NB4 (cell line): ENCODE measurements around the gene VEGFB.

Experiments used
- DNase-seq: peaks from one replicate; pipeline ENCODE4 v3.0.0; 2010; ENCODE audit warnings: low read depth
- H3K4me3 ChIP-seq: one replicate; pipeline ENCODE4 v1.5.1; 2011; ENCODE audit warnings: mild to moderate bottlenecking, low read depth, low read length, moderate library complexity
- CTCF ChIP-seq: IDR thresholded peaks from one replicate; pipeline ENCODE4 v1.5.1; 2012; ENCODE audit warnings: low read depth, low read length
- MAX ChIP-seq: IDR thresholded peaks from 2 replicates; pipeline ENCODE4 v1.6.1; 2011; ENCODE audit warnings: low read depth, low read length
- MYC ChIP-seq: IDR thresholded peaks from 2 replicates; pipeline ENCODE4 v1.6.1; 2011; ENCODE audit warnings: low read depth, low read length
- POLR2A ChIP-seq: IDR thresholded peaks from 2 replicates; pipeline ENCODE4 v1.6.1; 2011; ENCODE audit warnings: mild to moderate bottlenecking; ENCODE audit not compliant: insufficient read length; ENCODE audit errors: extremely low read depth

VEGFB gene

DNA sequence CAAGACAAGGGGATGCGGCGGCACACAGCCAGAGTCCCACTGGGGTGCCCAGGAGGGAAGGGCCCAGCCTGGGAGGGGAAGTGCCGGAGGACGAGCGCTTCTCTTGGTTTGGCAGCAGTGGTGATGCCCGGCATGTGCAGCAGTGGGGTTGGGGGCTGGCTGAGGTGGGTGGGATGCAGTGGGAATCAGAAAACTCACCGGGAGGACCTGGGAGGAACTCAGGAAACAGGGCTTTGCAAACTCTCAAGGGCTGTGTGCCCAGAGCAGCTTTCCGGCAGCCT lies 24.9 kb upstream of the VEGFB start:
- no peak for DNase-seq
- H3K4me3 ChIP-seq, result no peak overlapping the region
- TF ChIP-seq CTCF (no peak), MYC (no peak), POLR2A (no peak), MAX (no peak)

DNA sequence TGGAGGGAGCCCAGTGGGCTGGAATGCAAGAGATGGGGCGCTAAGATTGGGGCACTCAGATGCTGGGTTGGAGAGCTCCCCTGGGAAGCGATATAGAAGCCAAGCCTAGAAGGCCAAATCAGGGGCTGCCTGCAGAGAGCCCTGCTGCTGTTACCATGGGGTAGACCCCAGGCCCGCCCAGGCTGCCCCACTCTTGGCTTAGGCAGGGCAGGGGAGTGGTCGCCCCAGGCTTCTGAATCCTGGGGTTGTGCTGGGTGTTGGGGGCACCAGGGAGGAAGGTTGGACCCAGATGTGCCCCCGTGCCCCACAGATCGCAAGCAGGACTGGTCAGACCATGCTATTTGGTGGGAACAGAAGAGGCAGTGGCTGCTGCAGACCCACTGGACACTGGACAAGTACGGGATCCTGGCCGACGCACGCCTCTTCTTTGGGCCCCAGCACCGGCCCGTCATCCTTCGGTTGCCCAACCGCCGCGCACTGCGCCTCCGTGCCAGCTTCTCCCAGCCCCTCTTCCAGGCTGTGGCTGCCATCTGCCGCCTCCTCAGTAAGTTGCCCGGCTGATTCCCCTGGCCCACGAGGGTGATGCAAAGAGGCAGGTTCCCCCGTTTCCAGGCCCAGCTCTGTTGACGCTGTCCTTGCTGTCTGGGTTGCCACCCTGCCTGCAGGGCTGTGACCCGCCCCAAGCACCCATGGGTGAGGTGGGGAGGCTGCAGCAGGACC lies 23.9 kb upstream of the VEGFB start:
- H3K4me3 ChIP-seq, result no peak overlapping the region
- no peak for DNase-seq
- TF ChIP-seq MAX, result no peak
- no peak for TF ChIP-seq MYC
- no peak for TF ChIP-seq CTCF
- TF ChIP-seq POLR2A, result no peak

DNA sequence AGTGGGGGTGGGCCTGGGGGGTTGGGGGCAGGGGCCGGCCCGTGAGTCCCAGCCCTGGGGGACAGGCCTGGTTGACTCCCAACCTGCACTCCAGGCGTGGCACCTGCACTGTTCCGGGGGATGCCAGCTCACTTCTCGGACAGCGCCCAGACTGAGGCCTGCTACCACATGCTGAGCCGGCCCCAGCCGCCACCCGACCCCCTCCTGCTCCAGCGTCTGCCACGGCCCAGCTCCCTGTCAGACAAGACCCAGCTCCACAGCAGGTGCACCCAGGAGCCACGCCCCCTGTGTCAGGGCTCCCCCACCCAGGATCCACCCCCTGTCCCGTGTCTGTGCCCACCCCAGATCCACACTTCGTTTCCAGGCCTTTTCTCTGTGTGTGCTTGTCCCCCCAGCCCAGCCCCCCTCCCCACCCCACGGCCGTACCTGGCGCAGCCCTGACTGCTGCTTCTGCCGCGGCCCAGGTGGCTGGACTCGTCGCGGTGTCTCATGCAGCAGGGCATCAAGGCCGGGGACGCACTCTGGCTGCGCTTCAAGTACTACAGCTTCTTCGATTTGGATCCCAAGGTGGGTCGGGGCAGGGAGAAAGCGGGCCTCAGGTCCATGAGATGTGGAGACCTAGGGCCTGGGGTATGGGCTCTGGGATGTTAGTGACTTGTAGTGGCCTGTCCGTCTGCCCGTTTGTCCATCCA lies 23.1 kb upstream of the VEGFB start:
- TF ChIP-seq POLR2A (no peak), MYC (no peak)
- DNase-seq, result no peak
- no peak overlapping the region for H3K4me3 ChIP-seq

DNA sequence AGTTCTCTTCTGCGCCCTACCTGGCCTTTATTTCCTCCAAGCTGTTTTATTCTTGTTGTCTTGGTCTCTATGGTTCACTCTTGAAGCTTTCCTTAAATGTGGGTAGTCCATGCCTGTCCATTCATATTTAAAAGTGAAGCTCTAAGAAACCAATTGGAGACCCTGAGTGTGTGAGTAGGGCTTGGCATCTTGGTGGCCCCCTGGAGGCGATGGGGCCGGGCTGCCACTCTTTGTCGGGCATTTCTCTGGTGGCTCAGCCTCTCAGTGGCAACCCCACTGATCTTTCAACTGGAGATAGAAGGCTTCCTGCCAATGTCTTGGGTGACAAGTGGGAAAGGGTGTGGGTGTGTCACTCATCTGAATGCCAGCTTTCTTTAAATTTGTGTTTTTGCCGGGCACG lies 17.5 kb upstream of the VEGFB start:
- no peak for DNase-seq
- TF ChIP-seq MAX (no peak), POLR2A (no peak), MYC (no peak), CTCF (no peak)
- H3K4me3 ChIP-seq, result no peak overlapping the region

GRCh38 chr11:64218628-64219353 lies 15.6 kb upstream of the VEGFB start:
- TF ChIP-seq POLR2A, result no peak
- no peak for TF ChIP-seq MYC
- TF ChIP-seq MAX, result no peak
- TF ChIP-seq CTCF, result no peak
- DNase-seq, result no peak
- H3K4me3 ChIP-seq, result no peak overlapping the region

GRCh38 chr11:64219354-64219684 lies 15.1 kb upstream of the VEGFB start:
- TF ChIP-seq MYC, result no peak
- TF ChIP-seq CTCF, result no peak
- no peak for TF ChIP-seq POLR2A
- no peak for TF ChIP-seq MAX

More at GRCh38 chr11:64219354-64219684, 15.1 kb upstream of the VEGFB start:
- no peak for DNase-seq
- H3K4me3 ChIP-seq, result no peak overlapping the region
